Heart right ventricle (tissue), 16 donors: ENCODE measurements around the gene PAH. TPM values are rescaled to one million over a fixed set of nuclear protein-coding genes. Genes with fewer than 3 reads are reported as not detected.

Experiments used
- ATAC-seq, 8 donors: fragments of 200-7000 bp; cut with Tn5 transposase; one replicate each; pipeline ENCODE4 v1.9.1; 2020; ENCODE audit warnings: mild to moderate bottlenecking in 8 of 8, moderate library complexity in 8 of 8, moderate number of reproducible peaks in 1 of 8
- DNase-seq, 2 donors: peaks; one replicate each; pipeline ENCODE4 v3.0.0-alpha.2; 2020
- H3K27ac ChIP-seq, 10 donors: fragments of 200-600 bp; sonication (generic) in 2 of 10; one replicate each; pipeline versions ENCODE4 v1.5.0 to v1.8.0; 2020 to 2022; ENCODE audit warnings: mild to moderate bottlenecking in 3 of 10
- H3K27me3 ChIP-seq, 7 donors: fragments of 200-600 bp; one replicate each; pipeline ENCODE4 v1.8.0; 2021 to 2022; ENCODE audit warnings: mild to moderate bottlenecking in 2 of 7
- H3K36me3 ChIP-seq, 9 donors: fragments of 200-600 bp; sonication (generic) in 1 of 9; one replicate each; pipeline versions ENCODE4 v1.5.0 to v1.8.0; 2020 to 2022; ENCODE audit warnings: mild to moderate bottlenecking in 2 of 9
- H3K4me1 ChIP-seq, 9 donors: fragments of 200-600 bp; sonication (generic) in 1 of 9; one replicate each; pipeline versions ENCODE4 v1.5.0 to v1.8.0; 2020 to 2022; ENCODE audit warnings: mild to moderate bottlenecking in 4 of 9
- H3K4me3 ChIP-seq, 10 donors: fragments of 200-600 bp; sonication (generic) in 2 of 10; one replicate each; pipeline versions ENCODE4 v1.5.0 to v1.8.0; 2020 to 2022; ENCODE audit warnings: mild to moderate bottlenecking in 7 of 10, moderate library complexity in 2 of 10
- H3K9me3 ChIP-seq, 11 donors: fragments of 200-600 bp in 10 of 11; sonication (generic) in 2 of 11; one replicate each; pipeline versions ENCODE4 v1.5.0 to v1.8.0; 2013 to 2022; ENCODE audit warnings: mild to moderate bottlenecking in 2 of 11, control low read depth in 1 of 11, moderate library complexity in 1 of 11
- CTCF ChIP-seq, 9 donors: fragments of 200-600 bp; sonication (generic) in 2 of 9; IDR thresholded peaks; one replicate each; pipeline versions ENCODE4 v1.5.0 to v1.8.0; 2021 to 2022; ENCODE audit warnings: antibody characterized with exemption in 9 of 9, mild to moderate bottlenecking in 5 of 9, moderate library complexity in 1 of 9
- WGBS, 2 donors: extraction: QIAGEN DNeasy Blood & Tissue Kit; methylation state at CpG; one replicate each; pipeline ENCODE4 v1.1.7; 2013; ENCODE audit warnings: inconsistent platforms in 1 of 2; 5-methylcytosine and 5-hydroxymethylcytosine counted together
- intact Hi-C, 10 donors: fragments of 100-400 bp; cut with DNase I; formaldehyde crosslinking; loops; one replicate each; pipeline versions ENCODE4 v1.11.1 to v1.14.2; 2022
- polyA plus RNA-seq, 2 donors: library from polyadenylated mRNA; stranded (reverse); fragments of 200-250 nt; gene quantifications; one replicate each; pipeline ENCODE4 v1.2.3, GENCODE V29; 2013
- total RNA-seq, 10 donors: library from RNA; stranded (reverse); fragmentation: NEBNext Ultra II Directional in 3 of 10; extraction: Animal tissue kit (Norgen Biotek cat#: 25700) in 3 of 10; gene quantifications; one replicate each; pipeline versions ENCODE4 v1.2.1 to v1.2.4, GENCODE V29; 2021 to 2023
- donor health status: Arrhythmogenic right ventricular cardiomyopathy.
- donor health status: ischemic (EF 13 %, LVEDD 7.1; RV severe dilation, severe dysfunction).
- donor health status: healthy with polysubstance abuse.
- donor health status: DM: no; HTN: yes; CAD: no.
- donor health status: DM: no; HTN: no; CAD: no.
- donor health status: ischemic (EF 25% LVEDD 6.9; RV normal size, moderate dysfunction).
- donor health status: ischemic (EF 25% LVEDD 5.7; RV mildly dilated, moderate dysfunction).
- donor health status: healthy.
- donor health status: DM: yes; HTN: yes; CAD: no.
- donor health status: Ischemic cardiomyopathy.
- donor health status: ischemic (EF 35%, LVEDD 5.7; RV mildly dilated, moderate dysfunction).
- donor health status: nonischemic (EF 11% LVEDD 7.7; RV severe dilation, severe dysfunction).
- donor health status: DM: yes; HTN: yes; CAD: no.
- donor health status: PGD.
- donor health status: ischemic (EF 29% LVEDD 5.4; RV normal size, mild dysfunction).
- donor health status: nonischemic (EF 23%, LVEDD 6.1; RV moderate dilation, normal function).

The PAH gene
- total and polyA plus RNA-seq, 12 donors, result not detected

- Histone ChIP-seq H3K4me1 (no peaks in the 10 kb centered on the region), H3K27ac (no peak overlapping the region), H3K27me3 (peaks cover 0 to 8% (median 0%) of the 10 kb centered on the region in 7 donors), H3K9me3 (peaks cover 0 to 3% (median 0%) of the 10 kb centered on the region in 11 donors), H3K4me3 (no peak overlapping the region), H3K36me3 (no peaks in the 10 kb centered on the region)
- DNase-seq (no peak), ATAC-seq (no peak)
- intact Hi-C loops, result no loop called here
- no peak for TF ChIP-seq CTCF (IDR thresholded peaks at IDR 0.05)
- 51 to 55% methylated on average over 1 of the region's 1 CpG for WGBS, 2 donors
Observed at GRCh38 chr12:102933168-102933567, 16.1 kb upstream of the PAH start.

GRCh38 chr12:102927220-102927619 lies 10.2 kb upstream of the PAH start:
- no peak for ATAC-seq
- Histone ChIP-seq H3K4me3 (no peak overlapping the region), H3K9me3 (peaks cover 0 to 5% (median 0%) of the 10 kb centered on the region in 11 donors), H3K27ac (no peak overlapping the region), H3K4me1 (no peaks in the 10 kb centered on the region), H3K27me3 (peaks cover 0 to 16% (median 0%) of the 10 kb centered on the region in 7 donors), H3K36me3 (no peaks in the 10 kb centered on the region)
- no peak for TF ChIP-seq CTCF (IDR thresholded peaks at IDR 0.05)
- DNase-seq, result no peak
- intact Hi-C loops, result no loop called here

- ATAC-seq (no peak), DNase-seq (no peak)
- intact Hi-C loops, result loop anchor here in 1 of 10 donors (1.0 kb wide), 1 partner anchor 16 kb away; no protein-coding TSS in a partner anchor
- H3K4me3 ChIP-seq, result no peak overlapping the region
- H3K9me3 ChIP-seq, result peaks cover 0 to 2% (median 0%) of the 10 kb centered on the region in 11 donors
- no peak overlapping the region for H3K27ac ChIP-seq
- H3K4me1 ChIP-seq, result peaks cover 0 to 5% (median 0%) of the 10 kb centered on the region in 9 donors
- peaks cover 0 to 29% (median 13%) of the 10 kb centered on the region in 7 donors for H3K27me3 ChIP-seq
- no peak for TF ChIP-seq CTCF (IDR thresholded peaks at IDR 0.05)
- no peaks in the 10 kb centered on the region for H3K36me3 ChIP-seq
Observed at GRCh38 chr12:102921240-102921639, 4.2 kb upstream of the PAH start.

GRCh38 chr12:102920271-102920670 lies 3.2 kb upstream of the PAH start:
- ATAC-seq (no peak), DNase-seq (no peak)
- Histone ChIP-seq H3K4me1 (peaks cover 0 to 5% (median 0%) of the 10 kb centered on the region in 9 donors), H3K27ac (no peak overlapping the region), H3K36me3 (no peaks in the 10 kb centered on the region), H3K27me3 (peaks cover 0 to 24% (median 13%) of the 10 kb centered on the region in 7 donors), H3K4me3 (no peak overlapping the region), H3K9me3 (peaks cover 0 to 2% (median 0%) of the 10 kb centered on the region in 11 donors)
- TF ChIP-seq CTCF (IDR thresholded peaks at IDR 0.05), result no peak
- intact Hi-C loops, result no loop called here
